ENCODE data around the gene C8B.

- TF ChIP-seq CTCF (IDR thresholded peaks at IDR 0.05; ENCODE audit: low read depth, low read length, poor library complexity, severe bottlenecking) (no peak), EZH2phosphoT487 (IDR thresholded peaks at IDR 0.05; ENCODE audit: borderline replicate concordance, low read length) (no peak)
These were observed 8.3 kb upstream of the C8B start for GRCh38 chr1:56973923-56974742.

Measured in DOHH2 (cell line).